ENCODE data around the gene TSHR. TPM values are rescaled to one million over a fixed set of nuclear protein-coding genes. Genes with fewer than 3 reads are reported as not detected.

Gene TSHR
- total RNA-seq, 1 experiment from 2014 or later, result not detected

DNA sequence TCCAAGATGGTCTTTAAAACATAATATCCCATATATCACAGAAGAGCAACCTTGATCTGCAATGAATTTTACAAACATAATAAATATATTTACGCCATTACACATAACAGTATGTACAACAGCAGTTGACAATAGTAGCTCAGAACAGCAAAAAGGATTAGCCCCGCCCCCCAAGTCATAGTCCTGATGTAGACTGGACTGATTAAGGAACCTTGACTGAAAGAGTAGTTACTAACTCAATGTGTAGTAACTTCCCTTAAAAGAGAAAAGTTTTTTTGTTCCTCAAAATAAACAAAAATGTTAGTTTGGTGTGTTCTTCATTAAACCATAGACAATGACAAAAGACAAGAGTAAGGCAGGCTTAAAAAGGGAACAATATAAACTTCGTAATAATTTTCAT lies 220.8 kb downstream of the TSHR start:
- H3K27me3 Mint-ChIP-seq (ENCODE audit: low read depth), result no peaks in the 10 kb centered on the region
- no peak overlapping the region for H3K4me3 Mint-ChIP-seq
- peaks cover 14% of the 10 kb centered on the region for H3K36me3 Mint-ChIP-seq
- DNase-seq (ENCODE audit: low spot score) (no peak), ATAC-seq (no peak)
- H3K27ac Mint-ChIP-seq, result no peak overlapping the region
- H3K4me1 Mint-ChIP-seq, result no peaks in the 10 kb centered on the region
- POLR2A ChIA-PET, result no interaction called here
- TF ChIP-seq TEAD4 (CRISPR knock-in tag; IDR thresholded peaks at IDR 0.05) (no peak), NR2C2 (CRISPR knock-in tag; IDR thresholded peaks at IDR 0.05) (no peak), ATF3 (CRISPR knock-in tag; conservative IDR thresholded peaks at IDR 0.05) (no peak), MAX (CRISPR knock-in tag; IDR thresholded peaks at IDR 0.05) (no peak), ZNF396 (CRISPR knock-in tag; IDR thresholded peaks at IDR 0.05; ENCODE audit: borderline replicate concordance) (no peak), CREB1 (CRISPR knock-in tag; IDR thresholded peaks at IDR 0.05) (no peak)
- TF ChIP-seq, protein P1, sequence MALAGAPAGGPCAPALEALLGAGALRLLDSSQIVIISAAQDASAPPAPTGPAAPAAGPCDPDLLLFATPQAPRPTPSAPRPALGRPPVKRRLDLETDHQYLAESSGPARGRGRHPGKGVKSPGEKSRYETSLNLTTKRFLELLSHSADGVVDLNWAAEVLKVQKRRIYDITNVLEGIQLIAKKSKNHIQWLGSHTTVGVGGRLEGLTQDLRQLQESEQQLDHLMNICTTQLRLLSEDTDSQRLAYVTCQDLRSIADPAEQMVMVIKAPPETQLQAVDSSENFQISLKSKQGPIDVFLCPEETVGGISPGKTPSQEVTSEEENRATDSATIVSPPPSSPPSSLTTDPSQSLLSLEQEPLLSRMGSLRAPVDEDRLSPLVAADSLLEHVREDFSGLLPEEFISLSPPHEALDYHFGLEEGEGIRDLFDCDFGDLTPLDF (CRISPR knock-in tag; IDR thresholded peaks at IDR 0.05), result no peak
- TF ChIP-seq, protein P2, sequence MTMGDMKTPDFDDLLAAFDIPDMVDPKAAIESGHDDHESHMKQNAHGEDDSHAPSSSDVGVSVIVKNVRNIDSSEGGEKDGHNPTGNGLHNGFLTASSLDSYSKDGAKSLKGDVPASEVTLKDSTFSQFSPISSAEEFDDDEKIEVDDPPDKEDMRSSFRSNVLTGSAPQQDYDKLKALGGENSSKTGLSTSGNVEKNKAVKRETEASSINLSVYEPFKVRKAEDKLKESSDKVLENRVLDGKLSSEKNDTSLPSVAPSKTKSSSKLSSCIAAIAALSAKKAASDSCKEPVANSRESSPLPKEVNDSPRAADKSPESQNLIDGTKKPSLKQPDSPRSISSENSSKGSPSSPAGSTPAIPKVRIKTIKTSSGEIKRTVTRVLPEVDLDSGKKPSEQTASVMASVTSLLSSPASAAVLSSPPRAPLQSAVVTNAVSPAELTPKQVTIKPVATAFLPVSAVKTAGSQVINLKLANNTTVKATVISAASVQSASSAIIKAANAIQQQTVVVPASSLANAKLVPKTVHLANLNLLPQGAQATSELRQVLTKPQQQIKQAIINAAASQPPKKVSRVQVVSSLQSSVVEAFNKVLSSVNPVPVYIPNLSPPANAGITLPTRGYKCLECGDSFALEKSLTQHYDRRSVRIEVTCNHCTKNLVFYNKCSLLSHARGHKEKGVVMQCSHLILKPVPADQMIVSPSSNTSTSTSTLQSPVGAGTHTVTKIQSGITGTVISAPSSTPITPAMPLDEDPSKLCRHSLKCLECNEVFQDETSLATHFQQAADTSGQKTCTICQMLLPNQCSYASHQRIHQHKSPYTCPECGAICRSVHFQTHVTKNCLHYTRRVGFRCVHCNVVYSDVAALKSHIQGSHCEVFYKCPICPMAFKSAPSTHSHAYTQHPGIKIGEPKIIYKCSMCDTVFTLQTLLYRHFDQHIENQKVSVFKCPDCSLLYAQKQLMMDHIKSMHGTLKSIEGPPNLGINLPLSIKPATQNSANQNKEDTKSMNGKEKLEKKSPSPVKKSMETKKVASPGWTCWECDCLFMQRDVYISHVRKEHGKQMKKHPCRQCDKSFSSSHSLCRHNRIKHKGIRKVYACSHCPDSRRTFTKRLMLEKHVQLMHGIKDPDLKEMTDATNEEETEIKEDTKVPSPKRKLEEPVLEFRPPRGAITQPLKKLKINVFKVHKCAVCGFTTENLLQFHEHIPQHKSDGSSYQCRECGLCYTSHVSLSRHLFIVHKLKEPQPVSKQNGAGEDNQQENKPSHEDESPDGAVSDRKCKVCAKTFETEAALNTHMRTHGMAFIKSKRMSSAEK (CRISPR knock-in tag; IDR thresholded peaks at IDR 0.05; ENCODE audit: borderline replicate concordance), result no peak
- TF ChIP-seq, protein P3, sequence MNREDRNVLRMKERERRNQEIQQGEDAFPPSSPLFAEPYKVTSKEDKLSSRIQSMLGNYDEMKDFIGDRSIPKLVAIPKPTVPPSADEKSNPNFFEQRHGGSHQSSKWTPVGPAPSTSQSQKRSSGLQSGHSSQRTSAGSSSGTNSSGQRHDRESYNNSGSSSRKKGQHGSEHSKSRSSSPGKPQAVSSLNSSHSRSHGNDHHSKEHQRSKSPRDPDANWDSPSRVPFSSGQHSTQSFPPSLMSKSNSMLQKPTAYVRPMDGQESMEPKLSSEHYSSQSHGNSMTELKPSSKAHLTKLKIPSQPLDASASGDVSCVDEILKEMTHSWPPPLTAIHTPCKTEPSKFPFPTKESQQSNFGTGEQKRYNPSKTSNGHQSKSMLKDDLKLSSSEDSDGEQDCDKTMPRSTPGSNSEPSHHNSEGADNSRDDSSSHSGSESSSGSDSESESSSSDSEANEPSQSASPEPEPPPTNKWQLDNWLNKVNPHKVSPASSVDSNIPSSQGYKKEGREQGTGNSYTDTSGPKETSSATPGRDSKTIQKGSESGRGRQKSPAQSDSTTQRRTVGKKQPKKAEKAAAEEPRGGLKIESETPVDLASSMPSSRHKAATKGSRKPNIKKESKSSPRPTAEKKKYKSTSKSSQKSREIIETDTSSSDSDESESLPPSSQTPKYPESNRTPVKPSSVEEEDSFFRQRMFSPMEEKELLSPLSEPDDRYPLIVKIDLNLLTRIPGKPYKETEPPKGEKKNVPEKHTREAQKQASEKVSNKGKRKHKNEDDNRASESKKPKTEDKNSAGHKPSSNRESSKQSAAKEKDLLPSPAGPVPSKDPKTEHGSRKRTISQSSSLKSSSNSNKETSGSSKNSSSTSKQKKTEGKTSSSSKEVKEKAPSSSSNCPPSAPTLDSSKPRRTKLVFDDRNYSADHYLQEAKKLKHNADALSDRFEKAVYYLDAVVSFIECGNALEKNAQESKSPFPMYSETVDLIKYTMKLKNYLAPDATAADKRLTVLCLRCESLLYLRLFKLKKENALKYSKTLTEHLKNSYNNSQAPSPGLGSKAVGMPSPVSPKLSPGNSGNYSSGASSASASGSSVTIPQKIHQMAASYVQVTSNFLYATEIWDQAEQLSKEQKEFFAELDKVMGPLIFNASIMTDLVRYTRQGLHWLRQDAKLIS (CRISPR knock-in tag; IDR thresholded peaks at IDR 0.05; ENCODE audit: borderline replicate concordance), result no peak
- CTCF ChIA-PET, result interaction anchor here (0.8 to 1.2 kb wide), 2 partner anchors 12 to 276 kb away, joined by 3 read pairs; no protein-coding TSS in a partner anchor
- peaks cover 6% of the 10 kb centered on the region for H3K9me3 Mint-ChIP-seq

- no peak for ATAC-seq
- Mint-ChIP-seq H3K4me3 (no peak overlapping the region), H3K36me3 (peaks cover 20% of the 10 kb centered on the region), H3K9me3 (peaks cover 6% of the 10 kb centered on the region), H3K27me3 (ENCODE audit: low read depth) (no peaks in the 10 kb centered on the region), H3K4me1 (no peaks in the 10 kb centered on the region), H3K27ac (no peak overlapping the region)
- ChIA-PET POLR2A (no interaction called here), CTCF (interaction anchor here (0.8 to 1.2 kb wide), 2 partner anchors 250 to 275 kb away, joined by 3 read pairs; no protein-coding TSS in a partner anchor)
- DNase-seq (ENCODE audit: low spot score), result no peak
- TF ChIP-seq ESRRA (CRISPR knock-in tag; IDR thresholded peaks at IDR 0.05; ENCODE audit: borderline replicate concordance) (no peak), PRRX2 (CRISPR knock-in tag; IDR thresholded peaks at IDR 0.05) (no peak), NR1H2 (CRISPR knock-in tag; IDR thresholded peaks at IDR 0.05) (no peak), KAT7 (CRISPR knock-in tag; IDR thresholded peaks at IDR 0.05; ENCODE audit: borderline replicate concordance) (no peak), TP53 (CRISPR knock-in tag; IDR thresholded peaks at IDR 0.05) (no peak), HMGA2 (CRISPR knock-in tag; IDR thresholded peaks at IDR 0.05) (no peak), MYBL2 (CRISPR knock-in tag; IDR thresholded peaks at IDR 0.05) (no peak)
- TF ChIP-seq, protein P4, sequence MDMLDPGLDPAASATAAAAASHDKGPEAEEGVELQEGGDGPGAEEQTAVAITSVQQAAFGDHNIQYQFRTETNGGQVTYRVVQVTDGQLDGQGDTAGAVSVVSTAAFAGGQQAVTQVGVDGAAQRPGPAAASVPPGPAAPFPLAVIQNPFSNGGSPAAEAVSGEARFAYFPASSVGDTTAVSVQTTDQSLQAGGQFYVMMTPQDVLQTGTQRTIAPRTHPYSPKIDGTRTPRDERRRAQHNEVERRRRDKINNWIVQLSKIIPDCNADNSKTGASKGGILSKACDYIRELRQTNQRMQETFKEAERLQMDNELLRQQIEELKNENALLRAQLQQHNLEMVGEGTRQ (CRISPR knock-in tag; IDR thresholded peaks at IDR 0.05), result no peak
- TF ChIP-seq, protein P5, sequence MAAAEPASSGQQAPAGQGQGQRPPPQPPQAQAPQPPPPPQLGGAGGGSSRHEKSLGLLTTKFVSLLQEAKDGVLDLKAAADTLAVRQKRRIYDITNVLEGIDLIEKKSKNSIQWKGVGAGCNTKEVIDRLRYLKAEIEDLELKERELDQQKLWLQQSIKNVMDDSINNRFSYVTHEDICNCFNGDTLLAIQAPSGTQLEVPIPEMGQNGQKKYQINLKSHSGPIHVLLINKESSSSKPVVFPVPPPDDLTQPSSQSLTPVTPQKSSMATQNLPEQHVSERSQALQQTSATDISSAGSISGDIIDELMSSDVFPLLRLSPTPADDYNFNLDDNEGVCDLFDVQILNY (CRISPR knock-in tag; IDR thresholded peaks at IDR 0.05), result no peak
- TF ChIP-seq, protein P6, sequence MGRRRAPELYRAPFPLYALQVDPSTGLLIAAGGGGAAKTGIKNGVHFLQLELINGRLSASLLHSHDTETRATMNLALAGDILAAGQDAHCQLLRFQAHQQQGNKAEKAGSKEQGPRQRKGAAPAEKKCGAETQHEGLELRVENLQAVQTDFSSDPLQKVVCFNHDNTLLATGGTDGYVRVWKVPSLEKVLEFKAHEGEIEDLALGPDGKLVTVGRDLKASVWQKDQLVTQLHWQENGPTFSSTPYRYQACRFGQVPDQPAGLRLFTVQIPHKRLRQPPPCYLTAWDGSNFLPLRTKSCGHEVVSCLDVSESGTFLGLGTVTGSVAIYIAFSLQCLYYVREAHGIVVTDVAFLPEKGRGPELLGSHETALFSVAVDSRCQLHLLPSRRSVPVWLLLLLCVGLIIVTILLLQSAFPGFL (CRISPR knock-in tag; IDR thresholded peaks at IDR 0.05; ENCODE audit: borderline replicate concordance), result no peak
- TF ChIP-seq, protein P7, sequence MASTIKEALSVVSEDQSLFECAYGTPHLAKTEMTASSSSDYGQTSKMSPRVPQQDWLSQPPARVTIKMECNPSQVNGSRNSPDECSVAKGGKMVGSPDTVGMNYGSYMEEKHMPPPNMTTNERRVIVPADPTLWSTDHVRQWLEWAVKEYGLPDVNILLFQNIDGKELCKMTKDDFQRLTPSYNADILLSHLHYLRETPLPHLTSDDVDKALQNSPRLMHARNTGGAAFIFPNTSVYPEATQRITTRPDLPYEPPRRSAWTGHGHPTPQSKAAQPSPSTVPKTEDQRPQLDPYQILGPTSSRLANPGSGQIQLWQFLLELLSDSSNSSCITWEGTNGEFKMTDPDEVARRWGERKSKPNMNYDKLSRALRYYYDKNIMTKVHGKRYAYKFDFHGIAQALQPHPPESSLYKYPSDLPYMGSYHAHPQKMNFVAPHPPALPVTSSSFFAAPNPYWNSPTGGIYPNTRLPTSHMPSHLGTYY (CRISPR knock-in tag; IDR thresholded peaks at IDR 0.05), result no peak
These were observed 221.8 kb downstream of the TSHR start for GRCh38 chr14:81177225-81177624.
